ENCODE data around the gene LYRM4. TPM values are rescaled to one million over a fixed set of nuclear protein-coding genes. Genes with fewer than 3 reads are reported as not detected.

The LYRM4 gene
- total RNA-seq, 1 experiment from 2014 or later = 36.1 TPM

- no TSS peak for BruUV-seq (replicated peaks)
- CTCF ChIA-PET = no interaction called here
- TF ChIP-seq, protein P1, sequence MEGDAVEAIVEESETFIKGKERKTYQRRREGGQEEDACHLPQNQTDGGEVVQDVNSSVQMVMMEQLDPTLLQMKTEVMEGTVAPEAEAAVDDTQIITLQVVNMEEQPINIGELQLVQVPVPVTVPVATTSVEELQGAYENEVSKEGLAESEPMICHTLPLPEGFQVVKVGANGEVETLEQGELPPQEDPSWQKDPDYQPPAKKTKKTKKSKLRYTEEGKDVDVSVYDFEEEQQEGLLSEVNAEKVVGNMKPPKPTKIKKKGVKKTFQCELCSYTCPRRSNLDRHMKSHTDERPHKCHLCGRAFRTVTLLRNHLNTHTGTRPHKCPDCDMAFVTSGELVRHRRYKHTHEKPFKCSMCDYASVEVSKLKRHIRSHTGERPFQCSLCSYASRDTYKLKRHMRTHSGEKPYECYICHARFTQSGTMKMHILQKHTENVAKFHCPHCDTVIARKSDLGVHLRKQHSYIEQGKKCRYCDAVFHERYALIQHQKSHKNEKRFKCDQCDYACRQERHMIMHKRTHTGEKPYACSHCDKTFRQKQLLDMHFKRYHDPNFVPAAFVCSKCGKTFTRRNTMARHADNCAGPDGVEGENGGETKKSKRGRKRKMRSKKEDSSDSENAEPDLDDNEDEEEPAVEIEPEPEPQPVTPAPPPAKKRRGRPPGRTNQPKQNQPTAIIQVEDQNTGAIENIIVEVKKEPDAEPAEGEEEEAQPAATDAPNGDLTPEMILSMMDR (IDR thresholded peaks at IDR 0.05; ENCODE audit: unreplicated experiment) = no peak
- no peak overlapping the region for H3K27ac Mint-ChIP-seq (ENCODE audit: low read depth, unreplicated experiment)
- intact Hi-C loops (cut with micrococcal nuclease) = no loop called here
- peaks cover 7% of the 10 kb centered on the region for H3K9me3 Mint-ChIP-seq (ENCODE audit: unreplicated experiment)
- peaks cover 22% of the 10 kb centered on the region for H3K4me1 Mint-ChIP-seq (ENCODE audit: insufficient read depth, unreplicated experiment)
- POLR2A ChIA-PET = no interaction called here
- H3K4me3 Mint-ChIP-seq (ENCODE audit: unreplicated experiment) = no peak overlapping the region
- no peak for DNase-seq (ENCODE audit: unreplicated experiment)
- no peaks in the 10 kb centered on the region for H3K36me3 Mint-ChIP-seq (ENCODE audit: insufficient read depth, unreplicated experiment)
- H3K27me3 Mint-ChIP-seq (ENCODE audit: insufficient read depth, unreplicated experiment) = no peaks in the 10 kb centered on the region
Measured at GRCh38 chr6:5250451-5250850, 10.3 kb downstream of the LYRM4 start.

DNA sequence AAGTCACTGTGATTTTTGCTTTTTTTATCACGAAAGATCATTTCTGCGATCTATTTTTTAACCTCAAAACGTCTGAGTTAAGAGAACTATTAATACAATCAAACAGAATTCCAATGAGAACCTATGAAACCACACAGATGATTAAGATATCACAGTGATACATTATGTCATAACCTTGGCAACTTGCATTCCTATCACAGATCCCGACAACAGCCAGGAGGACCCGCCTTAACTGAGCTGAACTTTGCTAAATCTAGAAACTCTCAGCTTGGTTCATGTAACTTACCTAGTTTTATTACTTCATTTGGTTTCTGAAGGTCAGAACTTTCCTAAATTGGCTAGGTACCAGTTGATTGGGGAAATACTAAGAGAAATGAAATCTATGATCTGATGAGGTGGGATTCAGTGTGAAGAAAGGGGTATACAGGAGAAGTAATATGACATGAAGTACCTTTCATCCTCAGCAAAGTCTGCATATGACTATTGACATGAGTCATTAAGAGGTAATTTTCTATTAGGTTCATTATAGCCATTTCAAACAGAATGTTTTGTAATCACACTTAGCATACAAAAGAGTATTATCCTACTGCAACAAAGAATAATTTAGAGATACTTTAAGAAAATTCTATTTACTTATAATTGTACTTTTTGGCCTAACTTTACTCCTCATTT lies 11.2 kb downstream of the LYRM4 start:
- Mint-ChIP-seq H3K27me3 (ENCODE audit: insufficient read depth, unreplicated experiment) (no peaks in the 10 kb centered on the region), H3K27ac (ENCODE audit: low read depth, unreplicated experiment) (no peak overlapping the region), H3K4me1 (ENCODE audit: insufficient read depth, unreplicated experiment) (peaks cover 22% of the 10 kb centered on the region), H3K9me3 (ENCODE audit: unreplicated experiment) (peaks cover 7% of the 10 kb centered on the region), H3K4me3 (ENCODE audit: unreplicated experiment) (no peak overlapping the region), H3K36me3 (ENCODE audit: insufficient read depth, unreplicated experiment) (no peaks in the 10 kb centered on the region)
- intact Hi-C loops (cut with micrococcal nuclease) = no loop called here
- TF ChIP-seq, protein P1 (IDR thresholded peaks at IDR 0.05; ENCODE audit: unreplicated experiment) = no peak
- POLR2A ChIA-PET = interaction anchor here (0.7 to 1.0 kb wide), 3 partner anchors 9 to 12 kb away, joined by 3 to 5 read pairs (median 4); partner anchors contain the start of genes FARS2 and LYRM4
- DNase-seq (ENCODE audit: unreplicated experiment) = no peak
- CTCF ChIA-PET = no interaction called here
- BruUV-seq (replicated peaks) = no TSS peak

- no peaks in the 10 kb centered on the region for H3K36me3 Mint-ChIP-seq (ENCODE audit: insufficient read depth, unreplicated experiment)
- H3K27ac Mint-ChIP-seq (ENCODE audit: low read depth, unreplicated experiment) = no peak overlapping the region
- H3K4me3 Mint-ChIP-seq (ENCODE audit: unreplicated experiment) = no peak overlapping the region
- CTCF ChIA-PET = interaction anchor here (1.1 kb wide), 1 partner anchor 10 kb away, joined by 3 read pairs; no protein-coding TSS in a partner anchor
- peaks cover 7% of the 10 kb centered on the region for H3K9me3 Mint-ChIP-seq (ENCODE audit: unreplicated experiment)
- no peak for DNase-seq (ENCODE audit: unreplicated experiment)
- no TSS peak for BruUV-seq (replicated peaks)
- POLR2A ChIA-PET = interaction anchor here (0.8 to 1.1 kb wide), 2 partner anchors 11 to 24 kb away, joined by 3 read pairs; no protein-coding TSS in a partner anchor
- intact Hi-C loops (cut with micrococcal nuclease) = no loop called here
- peaks cover 22% of the 10 kb centered on the region for H3K4me1 Mint-ChIP-seq (ENCODE audit: insufficient read depth, unreplicated experiment)
- H3K27me3 Mint-ChIP-seq (ENCODE audit: insufficient read depth, unreplicated experiment) = no peaks in the 10 kb centered on the region
- TF ChIP-seq, protein P1 (IDR thresholded peaks at IDR 0.05; ENCODE audit: unreplicated experiment) = no peak
Measured at GRCh38 chr6:5248302-5249098, 12.2 kb downstream of the LYRM4 start.

GRCh38 chr6:5247201-5247600 lies 13.5 kb downstream of the LYRM4 start:
- no peaks in the 10 kb centered on the region for H3K36me3 Mint-ChIP-seq (ENCODE audit: insufficient read depth, unreplicated experiment)
- peaks cover 7% of the 10 kb centered on the region for H3K9me3 Mint-ChIP-seq (ENCODE audit: unreplicated experiment)
- no peak overlapping the region for H3K4me3 Mint-ChIP-seq (ENCODE audit: unreplicated experiment)
- CTCF ChIA-PET = interaction anchor here (1.1 to 1.5 kb wide), 2 partner anchors 11 to 103 kb away, joined by 3 to 7 read pairs; no protein-coding TSS in a partner anchor
- H3K27ac Mint-ChIP-seq (ENCODE audit: low read depth, unreplicated experiment) = no peak overlapping the region
- peaks cover 22% of the 10 kb centered on the region for H3K4me1 Mint-ChIP-seq (ENCODE audit: insufficient read depth, unreplicated experiment)
- no peaks in the 10 kb centered on the region for H3K27me3 Mint-ChIP-seq (ENCODE audit: insufficient read depth, unreplicated experiment)
- TF ChIP-seq, protein P1 (IDR thresholded peaks at IDR 0.05; ENCODE audit: unreplicated experiment) = no peak
- no TSS peak for BruUV-seq (replicated peaks)
- POLR2A ChIA-PET = interaction anchor here (0.6 to 1.1 kb wide), 3 partner anchors 14 to 25 kb away, joined by 3 to 4 read pairs (median 3); partner anchors contain the start of gene FARS2
- DNase-seq (ENCODE audit: unreplicated experiment) = no peak
- intact Hi-C loops (cut with micrococcal nuclease) = no loop called here
